Occipital lobe (tissue), 2 donors: ENCODE results near the gene BTBD3. TPM values are rescaled to one million over a fixed set of nuclear protein-coding genes. Genes with fewer than 3 reads are reported as not detected.

ENCODE experiments used
- DNase-seq: peaks from one replicate; lab custom pipeline; 2025; lab: John Stamatoyannopoulos, UW
- total RNA-seq: library from RNA; depleted of rRNA; stranded (reverse); fragments of >200 nt; gene quantifications from one replicate; pipeline ENCODE4 v1.2.3, GENCODE V29; 2014

The BTBD3 gene
- 46.5 TPM for total RNA-seq

GRCh38 chr20:11917663-11918062 is at the start of gene BTBD3:
BTBD3 (plus strand) TSS chr20:11917893; CDS start chr20:11918276, 383 bp downstream.
- peak; percentile 78 for DNase-seq

- DNase-seq: no peak
Observed at GRCh38 chr20:11869641-11870040, 48.1 kb upstream of the BTBD3 start.

GRCh38 chr20:11870411-11870810 is 47.3 kb upstream of the BTBD3 start:
- no peak for DNase-seq

GRCh38 chr20:11876555-11876954 is 41.1 kb upstream of the BTBD3 start:
- no peak for DNase-seq

GRCh38 chr20:11880680-11881079 is 37.0 kb upstream of the BTBD3 start:
- DNase-seq: no peak

GRCh38 chr20:11881449-11881848 is 36.2 kb upstream of the BTBD3 start:
- DNase-seq: no peak

GRCh38 chr20:11882651-11883050 is 35.0 kb upstream of the BTBD3 start:
- DNase-seq: no peak

GRCh38 chr20:11888648-11889047 is 29.0 kb upstream of the BTBD3 start:
- DNase-seq: no peak

GRCh38 chr20:11890331-11891076 is 27.2 kb upstream of the BTBD3 start:
- DNase-seq: peak; percentile 92

GRCh38 chr20:11891077-11891775 is 26.5 kb upstream of the BTBD3 start:
- DNase-seq: peak; percentile 33

- peak; percentile 9 for DNase-seq
Observed at GRCh38 chr20:11891776-11892545, 25.7 kb upstream of the BTBD3 start.

- DNase-seq: no peak
Observed at GRCh38 chr20:11894062-11894461, 23.6 kb upstream of the BTBD3 start.

GRCh38 chr20:11895861-11896387 is 21.8 kb upstream of the BTBD3 start:
- DNase-seq: no peak

GRCh38 chr20:11901127-11901526 is 16.6 kb upstream of the BTBD3 start:
- DNase-seq: no peak

- DNase-seq: no peak
Observed at GRCh38 chr20:11902285-11902697, 15.4 kb upstream of the BTBD3 start.

GRCh38 chr20:11905460-11906179 is 12.1 kb upstream of the BTBD3 start:
- no peak for DNase-seq

- DNase-seq: no peak
Observed at GRCh38 chr20:11906626-11907480, 10.8 kb upstream of the BTBD3 start.

- no peak for DNase-seq
Observed at GRCh38 chr20:11907621-11908020, 10.1 kb upstream of the BTBD3 start.

- no peak for DNase-seq
Observed at GRCh38 chr20:11912013-11912658, 5.6 kb upstream of the BTBD3 start.
